ENCODE results near the gene RASGRP2.
"Not testable (repeated sequence)": the region's sequence is repeated elsewhere in the genome, so short reads cannot be mapped to it uniquely, and the experiment has no call there.

RASGRP2 gene

DNA sequence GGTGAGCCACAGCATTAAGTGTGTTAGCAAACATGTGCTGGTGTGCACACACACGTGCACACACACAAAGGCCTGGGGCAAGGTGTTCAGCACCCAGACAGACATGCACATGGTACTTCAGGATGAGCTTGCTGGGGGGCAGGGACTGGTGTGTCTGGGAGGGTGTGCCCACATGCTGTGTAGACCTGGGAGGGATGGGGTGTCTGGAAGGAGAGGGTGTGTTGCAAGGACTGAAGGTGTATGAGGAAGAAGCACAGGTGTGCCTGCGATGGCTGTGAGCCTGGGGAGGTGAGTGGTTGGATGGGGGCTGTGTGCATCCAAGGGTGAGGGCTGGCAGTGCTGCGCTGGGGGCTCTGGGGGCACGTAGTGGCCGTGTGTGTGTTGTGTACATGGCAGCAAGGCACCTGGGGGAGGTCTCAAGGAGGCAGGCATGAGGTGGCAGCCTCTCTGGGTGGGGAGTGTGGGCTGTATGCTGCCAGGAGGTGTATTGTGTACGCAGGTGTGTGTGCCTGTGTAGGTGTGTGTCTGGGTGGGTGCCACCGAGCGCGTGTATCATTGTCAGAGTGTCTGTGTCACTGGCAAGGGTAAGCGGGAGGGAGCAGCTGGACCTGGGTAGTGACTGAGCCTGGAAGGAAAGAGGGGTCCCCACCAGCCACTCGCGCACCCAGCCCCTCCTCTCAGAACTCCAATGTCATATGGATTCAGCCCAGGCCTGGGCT is 23.1 kb downstream of the RASGRP2 start:
- no peak for DNase-seq (ENCODE audit: low read depth in 2 of 3, low spot score in 2 of 3)

- DNase-seq (ENCODE audit: low read depth in 2 of 3, low spot score in 2 of 3) = no peak
Observed at GRCh38 chr11:64720167-64720566, 23.8 kb downstream of the RASGRP2 start.

GRCh38 chr11:64719406-64719805 is 24.5 kb downstream of the RASGRP2 start:
- no peak for DNase-seq (ENCODE audit: low read depth in 2 of 3, low spot score in 2 of 3)

DNA sequence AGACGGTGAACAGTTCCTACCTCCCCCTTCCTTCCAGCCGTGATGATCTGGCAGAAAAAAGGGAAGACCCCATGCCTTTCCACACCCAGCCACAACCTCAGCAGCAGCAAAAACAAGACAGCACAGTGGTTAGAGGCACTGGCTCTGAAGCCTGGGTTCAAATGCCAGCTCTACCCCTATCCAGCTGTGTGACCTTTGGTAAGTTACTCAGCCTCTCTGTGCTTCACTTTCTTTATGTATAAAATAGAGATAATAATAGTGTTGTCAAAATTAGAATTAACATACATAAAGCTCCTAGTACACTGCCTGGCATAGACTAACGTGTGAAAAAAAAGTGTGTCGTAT is 25.2 kb downstream of the RASGRP2 start:
- no peak for DNase-seq (ENCODE audit: low read depth in 2 of 3, low spot score in 2 of 3)

DNA sequence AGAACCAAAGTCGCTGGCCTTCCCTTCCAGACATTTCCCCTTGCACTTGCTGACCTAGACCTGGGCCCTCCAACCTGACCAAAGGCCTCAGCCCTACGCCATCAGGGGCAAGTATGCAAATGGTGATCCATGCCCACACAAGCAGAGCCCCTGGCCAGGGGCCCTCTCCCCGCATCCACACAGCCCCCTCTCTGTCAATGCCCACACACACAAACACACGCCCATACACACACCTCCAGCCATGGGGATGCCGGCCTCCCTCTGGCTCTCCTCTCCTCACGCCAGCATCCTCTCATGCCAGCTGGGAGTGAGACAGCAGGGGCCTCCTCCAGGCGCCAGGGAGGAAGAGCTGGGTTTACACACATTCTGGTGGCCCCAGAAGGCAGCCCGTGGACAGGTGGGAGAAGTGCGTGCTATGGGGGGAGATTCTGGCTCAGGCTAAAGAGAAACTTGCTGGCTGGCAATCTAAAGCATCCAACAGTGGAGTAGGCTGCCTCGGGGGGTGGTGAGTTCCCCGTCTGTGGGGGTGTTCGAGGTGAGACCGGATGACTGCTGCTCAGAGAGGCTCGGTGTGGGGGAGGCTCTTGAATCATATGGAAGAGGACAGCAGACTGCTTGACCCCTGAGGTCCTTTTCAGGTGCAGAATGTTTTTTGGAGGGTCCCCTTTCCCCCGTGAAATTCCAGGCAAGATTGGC is 25.7 kb downstream of the RASGRP2 start:
- DNase-seq (ENCODE audit: low read depth in 2 of 3, low spot score in 2 of 3) = no peak

DNA sequence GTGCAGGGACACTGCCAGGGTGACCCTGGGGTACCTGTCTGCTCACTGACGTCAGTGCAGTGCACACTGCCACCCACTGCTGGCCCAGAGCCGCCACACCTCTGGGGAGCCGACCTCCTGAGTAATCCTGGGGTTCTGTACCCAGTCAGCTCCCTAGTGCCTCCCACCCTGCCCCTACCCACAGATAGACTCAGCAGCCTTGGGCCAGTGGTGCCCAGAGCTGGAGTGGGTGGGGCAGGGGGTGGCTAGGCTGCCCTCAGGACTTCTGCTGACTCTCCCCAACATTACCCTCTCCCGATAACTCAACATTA is 26.7 kb downstream of the RASGRP2 start:
- no peak for DNase-seq (ENCODE audit: low read depth in 2 of 3, low spot score in 2 of 3)

GRCh38 chr11:64716473-64717267 is 27.3 kb downstream of the RASGRP2 start:
- no peak for DNase-seq (ENCODE audit: low read depth in 2 of 3, low spot score in 2 of 3)

DNA sequence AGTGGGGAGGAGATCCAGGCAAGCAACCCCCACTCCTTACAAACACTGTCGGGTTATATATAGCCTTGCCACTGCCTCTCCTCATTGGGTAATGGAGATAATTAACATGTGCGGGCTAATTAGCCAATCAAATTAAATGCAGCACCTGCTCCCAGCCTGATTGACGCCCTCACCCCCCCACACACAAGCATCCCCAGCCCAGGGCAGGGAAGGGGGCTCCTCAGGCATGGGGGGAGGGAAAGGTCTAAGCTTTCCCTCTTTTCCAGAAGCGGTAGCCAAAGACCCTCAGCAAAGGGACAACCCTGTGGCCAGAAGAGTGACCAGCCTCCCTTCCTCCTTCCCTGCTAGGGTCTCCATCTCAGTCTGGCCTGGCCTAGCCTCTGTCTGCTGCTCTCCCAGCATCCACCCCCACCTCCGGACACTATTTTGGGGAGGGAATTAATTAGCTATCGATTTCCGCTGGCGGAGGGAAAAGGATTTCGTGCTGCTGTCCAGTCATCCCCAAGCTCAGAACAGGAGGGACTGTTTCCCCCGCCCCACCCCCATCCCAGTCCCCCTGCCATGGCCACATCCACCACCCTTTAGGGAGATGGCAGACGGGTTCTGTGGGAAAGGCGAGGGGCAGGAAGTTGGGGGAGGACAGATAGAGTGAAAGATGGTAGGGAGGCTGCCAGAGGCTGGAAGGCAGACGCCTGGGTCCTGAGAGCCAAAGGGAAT is 28.0 kb downstream of the RASGRP2 start:
- DNase-seq (ENCODE audit: low read depth in 2 of 3, low spot score in 2 of 3) = no peak

GRCh38 chr11:64715110-64715509 is 28.8 kb downstream of the RASGRP2 start:
- no peak for DNase-seq (ENCODE audit: low read depth in 2 of 3, low spot score in 2 of 3)

GRCh38 chr11:64714666-64715065 is 29.3 kb downstream of the RASGRP2 start:
- DNase-seq (ENCODE audit: low read depth in 2 of 3, low spot score in 2 of 3) = no peak

GRCh38 chr11:64713781-64714363 is 30.1 kb downstream of the RASGRP2 start:
- DNase-seq (ENCODE audit: low read depth in 2 of 3, low spot score in 2 of 3) = no peak

DNA sequence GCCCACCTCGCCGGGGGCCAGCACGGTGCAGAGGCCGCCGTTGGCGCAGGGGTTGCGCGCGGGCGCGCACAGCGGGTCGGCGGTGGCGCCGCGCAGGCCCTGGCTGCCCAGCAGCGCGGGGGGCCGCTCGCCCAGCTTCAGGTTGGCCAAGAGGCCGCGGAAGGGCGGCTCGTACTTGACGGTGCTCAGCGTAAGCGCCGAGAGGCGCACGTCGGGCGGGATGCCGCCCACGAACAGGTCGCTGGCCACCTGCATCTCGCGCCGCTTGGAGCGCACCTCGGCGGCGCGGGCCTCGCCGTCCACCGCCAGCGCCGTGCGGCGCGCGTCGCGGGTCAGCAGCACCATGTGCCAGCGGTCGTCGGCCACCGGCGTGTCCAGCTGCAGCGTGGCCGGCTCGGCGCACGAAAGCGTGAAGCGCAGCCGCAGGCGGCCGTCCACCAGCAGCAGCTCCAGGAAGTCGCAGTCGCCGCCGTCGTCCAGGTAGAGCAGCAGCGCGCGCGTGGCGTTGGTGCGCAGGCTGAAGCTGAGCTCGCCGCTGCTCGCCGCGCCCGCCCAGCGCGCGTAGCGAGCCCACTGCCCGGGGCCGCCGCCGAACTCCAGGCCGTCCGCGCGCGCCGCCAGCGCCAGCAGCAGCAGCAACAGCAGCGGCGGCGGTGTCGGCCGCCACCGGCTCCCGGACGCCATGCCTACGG is 30.8 kb downstream of the RASGRP2 start:
- DNase-seq (ENCODE audit: low read depth in 2 of 3, low spot score in 2 of 3) = no peak

DNA sequence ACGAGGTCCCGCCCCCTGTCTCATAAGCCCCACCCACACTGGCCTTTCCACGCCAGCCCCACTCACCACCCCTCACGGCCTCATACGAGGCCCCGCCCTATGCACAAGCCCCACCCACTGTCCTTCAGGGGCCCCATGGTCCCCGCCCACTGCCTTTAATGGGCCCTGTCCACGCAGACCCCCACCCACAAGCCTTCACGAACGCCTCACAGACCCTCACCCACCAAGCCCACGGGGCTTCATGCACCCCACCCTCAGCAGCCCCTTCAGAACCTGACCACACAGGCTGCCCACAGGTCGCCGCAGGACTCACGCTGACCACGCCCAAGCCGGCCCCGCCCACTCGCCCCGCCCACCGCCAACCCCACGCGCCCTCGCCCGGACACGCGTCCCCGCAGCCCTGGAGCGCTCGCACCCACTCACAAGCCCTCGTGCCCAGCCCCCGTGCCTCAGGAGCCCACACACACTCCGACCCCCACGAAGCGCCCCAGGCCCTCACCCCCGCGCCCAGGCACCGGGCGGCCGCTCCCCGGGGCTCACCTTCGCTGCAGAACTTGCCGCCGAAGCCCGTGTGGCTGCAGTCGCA is 31.4 kb downstream of the RASGRP2 start:
- no peak for DNase-seq (ENCODE audit: low read depth in 2 of 3, low spot score in 2 of 3)

GRCh38 chr11:64711956-64712362 is 32.0 kb downstream of the RASGRP2 start:
- no peak for DNase-seq (ENCODE audit: low read depth in 2 of 3, low spot score in 2 of 3)

DNA sequence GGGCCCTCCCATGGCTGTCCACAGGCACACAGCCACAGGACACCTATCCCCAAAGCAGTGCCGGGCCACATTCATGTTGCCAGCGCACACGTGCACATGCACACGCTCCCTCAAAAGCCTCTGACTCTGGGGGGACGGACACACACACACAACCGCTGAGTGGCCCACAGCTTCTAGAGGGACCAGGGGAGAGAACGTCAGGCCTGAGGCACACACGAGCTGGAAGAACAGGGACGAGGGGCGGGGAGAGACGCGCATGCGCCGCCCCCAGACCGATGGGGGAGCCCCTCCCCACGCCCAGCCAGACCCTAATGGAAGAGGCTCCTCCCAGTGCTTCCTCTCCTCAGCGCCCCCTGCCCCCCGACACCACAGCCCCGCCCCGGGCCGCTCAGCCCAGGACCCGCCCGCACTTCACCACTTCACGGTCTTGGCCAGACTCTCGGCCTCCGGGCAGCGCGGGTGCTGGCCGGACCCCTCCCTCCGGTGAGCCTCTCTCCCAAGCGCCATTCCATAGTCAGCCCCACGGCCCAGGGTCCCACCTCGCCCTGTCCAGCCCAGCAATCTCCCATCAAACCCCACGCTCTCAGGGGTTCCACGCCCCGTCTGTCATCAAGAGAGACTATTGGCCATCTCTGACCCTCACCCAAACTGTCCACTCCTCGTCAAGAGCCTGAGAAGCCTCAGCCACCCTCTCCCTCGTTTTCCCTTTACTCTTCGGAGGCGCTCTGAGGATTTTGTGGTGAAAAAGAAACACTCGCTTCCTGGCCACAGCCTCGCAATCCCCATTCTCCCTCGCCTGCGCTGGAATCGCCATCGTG is 32.6 kb downstream of the RASGRP2 start:
- no peak for DNase-seq (ENCODE audit: low read depth in 2 of 3, low spot score in 2 of 3)

- DNase-seq (ENCODE audit: low read depth in 2 of 3, low spot score in 2 of 3) = no peak
Observed at GRCh38 chr11:64710418-64711137, 33.4 kb downstream of the RASGRP2 start.

GRCh38 chr11:64705501-64705900 is 38.4 kb downstream of the RASGRP2 start:
- no peak for DNase-seq (ENCODE audit: low read depth in 2 of 3, low spot score in 2 of 3)

- DNase-seq (ENCODE audit: low read depth in 2 of 3, low spot score in 2 of 3) = no peak
Observed at GRCh38 chr11:64703048-64703447, 40.9 kb downstream of the RASGRP2 start.

GRCh38 chr11:64701956-64702355 is 42.0 kb downstream of the RASGRP2 start:
- DNase-seq (ENCODE audit: low read depth in 2 of 3, low spot score in 2 of 3) = not testable (repeated sequence)
